Naive thymus-derived CD4-positive, alpha-beta T cell (primary cell): Measurements from ENCODE around the gene TSTD2. TPM values are rescaled to one million over a fixed set of nuclear protein-coding genes. Genes with fewer than 3 reads are reported as not detected.

Experiments
- ATAC-seq: fragments of 150-1000 bp; cut with Tn5 transposase; 2 replicates; pipeline ENCODE4 v1.10.0; 2021; ENCODE audit warnings: mild to moderate bottlenecking, moderate library complexity
- CTCF ChIA-PET: fragments of 350-600 bp; sonication (Branson Sonifier 250); formaldehyde crosslinking; loops from one replicate; lab custom pipeline; 2021; ENCODE audit warnings: antibody characterized with exemption; lab: Charles Lee
- POLR2A ChIA-PET: fragments of 350-600 bp; sonication (Branson Sonifier 250); formaldehyde crosslinking; loops from one replicate; lab custom pipeline; 2021; ENCODE audit warnings: antibody characterized with exemption, inconsistent platforms; lab: Charles Lee
- DNase-seq, 9 donors: peaks; one replicate each; pipeline versions ENCODE4 v3.0.0 to v3.0.0-alpha.2; 2020 to 2022; ENCODE audit warnings: mixed read lengths in 1 of 9
- H3K27ac ChIP-seq: one replicate; pipeline ENCODE4 v1.7.0; 2013; ENCODE audit warnings: mild to moderate bottlenecking, low read depth, low read length, moderate library complexity
- H3K27me3 ChIP-seq, 2 donors: one replicate each; pipeline ENCODE4 v1.7.0; 2013; ENCODE audit warnings: low read length in 2 of 2, mild to moderate bottlenecking in 2 of 2, moderate library complexity in 2 of 2; ENCODE audit not compliant: control insufficient read depth in 2 of 2, insufficient read depth in 2 of 2
- H3K36me3 ChIP-seq, 3 experiments: 1 replicate in 2 of 3; 2 replicates in 1 of 3; pipeline ENCODE4 v1.7.0; 2013; ENCODE audit warnings: low read length in 3 of 3, mild to moderate bottlenecking in 3 of 3, moderate library complexity in 1 of 3; ENCODE audit not compliant: insufficient read depth in 3 of 3, control insufficient read depth in 2 of 3
- H3K4me1 ChIP-seq, 2 donors: one replicate each; pipeline ENCODE4 v1.7.0; 2013; ENCODE audit warnings: low read length in 2 of 2, mild to moderate bottlenecking in 2 of 2, moderate library complexity in 1 of 2; ENCODE audit not compliant: control insufficient read depth in 2 of 2, insufficient read depth in 2 of 2
- H3K4me3 ChIP-seq: 2 replicates; pipeline ENCODE4 v1.7.0; 2013; ENCODE audit warnings: mild to moderate bottlenecking, low read length
- H3K9me3 ChIP-seq, 3 experiments: 1 replicate in 2 of 3; 2 replicates in 1 of 3; pipeline ENCODE4 v1.7.0; 2013; ENCODE audit warnings: low read length in 3 of 3; ENCODE audit not compliant: control insufficient read depth in 2 of 3
- H3K27ac Mint-ChIP-seq, 9 donors: one replicate each; pipeline ENCODE4 v1.8.0; 2020 to 2022; ENCODE audit warnings: mixed read lengths in 9 of 9, mild to moderate bottlenecking in 8 of 9, moderate library complexity in 5 of 9, inconsistent platforms in 2 of 9
- H3K27me3 Mint-ChIP-seq, 5 donors: one replicate each; pipeline ENCODE4 v1.8.0; 2021 to 2022; ENCODE audit warnings: mixed read lengths in 5 of 5, mild to moderate bottlenecking in 1 of 5
- H3K36me3 Mint-ChIP-seq, 5 donors: one replicate each; pipeline ENCODE4 v1.8.0; 2020 to 2022; ENCODE audit warnings: mixed read lengths in 5 of 5, mild to moderate bottlenecking in 3 of 5, inconsistent platforms in 1 of 5
- H3K4me1 Mint-ChIP-seq, 7 donors: one replicate each; pipeline ENCODE4 v1.8.0; 2020 to 2022; ENCODE audit warnings: mixed read lengths in 7 of 7, mild to moderate bottlenecking in 3 of 7, inconsistent platforms in 1 of 7
- H3K4me3 Mint-ChIP-seq, 10 donors: one replicate each; pipeline ENCODE4 v1.8.0; 2020 to 2022; ENCODE audit warnings: mild to moderate bottlenecking in 10 of 10, mixed read lengths in 10 of 10, moderate library complexity in 6 of 10, inconsistent platforms in 2 of 10
- H3K9me3 Mint-ChIP-seq, 11 donors: one replicate each; pipeline ENCODE4 v1.8.0; 2020 to 2022; ENCODE audit warnings: mixed read lengths in 11 of 11, mild to moderate bottlenecking in 4 of 11, inconsistent platforms in 1 of 11, moderate library complexity in 1 of 11
- intact Hi-C, 2 donors: fragments of 100-400 bp; cut with micrococcal nuclease; formaldehyde crosslinking; loops; one replicate each; pipeline ENCODE4 v1.15.1; 2023
- polyA plus RNA-seq, 2 donors: library from polyadenylated mRNA; unstranded; fragments of 300-500 nt; fragmentation: Illumina TruSeq; gene quantifications; one replicate each; pipeline ENCODE4 v1.2.3, GENCODE V29; 2021
- total RNA-seq, 6 experiments: library from RNA in 5 of 6; stranded (reverse) in 5 of 6; gene quantifications; 1 replicate in 5 of 6; 2 replicates in 1 of 6; pipeline ENCODE4 v1.2.3 and lab custom pipeline; 2021 to 2026

Gene TSTD2
- total and polyA plus RNA-seq, 7 experiments from 2014 or later, result 9.8 to 23.3 (median 16.3) TPM

DNA sequence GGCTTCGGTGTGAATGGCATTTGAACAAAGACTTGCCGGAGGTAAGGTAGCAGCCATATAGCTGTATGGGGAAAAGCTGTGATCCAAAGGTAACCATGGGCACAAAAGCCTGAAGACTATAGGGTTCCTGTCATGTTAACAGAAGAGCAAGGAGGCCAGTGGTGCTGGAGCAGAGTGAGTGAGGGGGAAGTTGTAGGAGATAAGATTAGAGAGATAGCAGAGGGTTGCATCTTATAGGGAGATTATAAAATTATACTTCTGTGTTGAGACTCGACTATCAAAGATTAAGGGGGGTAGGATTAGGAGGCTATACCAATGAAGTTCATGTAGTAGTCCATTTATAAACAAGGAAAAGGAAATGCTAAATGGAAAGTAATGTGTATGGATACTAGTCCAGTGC lies 3.7 kb upstream of the TSTD2 start:
- peaks cover 0 to 4% (median 0%) of the 10 kb centered on the region in 11 donors for H3K9me3 Mint-ChIP-seq
- H3K27me3 Mint-ChIP-seq, result no peaks in the 10 kb centered on the region
- no peak overlapping the region for H3K4me3 ChIP-seq
- CTCF ChIA-PET, result interaction anchor here (1.1 kb wide), 1 partner anchor 38 kb away, joined by 3 read pairs; no protein-coding TSS in a partner anchor
- peaks cover 0 to 16% (median 0%) of the 10 kb centered on the region in 5 donors for H3K36me3 Mint-ChIP-seq
- no peaks in the 10 kb centered on the region for H3K27me3 ChIP-seq
- peak overlapping the region; percentile 26 to 86 (median 55) for H3K4me3 Mint-ChIP-seq
- H3K9me3 ChIP-seq, result no peaks in the 10 kb centered on the region
- peaks cover 41 to 47% of the 10 kb centered on the region in 2 donors for H3K4me1 ChIP-seq
- no peak overlapping the region for H3K27ac ChIP-seq
- intact Hi-C loops, result no loop called here
- peak overlapping the region in 3 of 9 donors; percentile 4 to 16 (median 12) for H3K27ac Mint-ChIP-seq
- H3K4me1 Mint-ChIP-seq, result peaks cover 47 to 83% (median 69%) of the 10 kb centered on the region in 7 donors
- no peak for DNase-seq
- POLR2A ChIA-PET, result interaction anchor here (1.1 kb wide), 1 partner anchor 9 kb away, joined by 4 read pairs; no protein-coding TSS in a partner anchor
- peaks cover 0 to 17% (median 0%) of the 10 kb centered on the region in 3 experiments for H3K36me3 ChIP-seq
- no peak for ATAC-seq

GRCh38 chr9:97635026-97635425 lies 1.9 kb upstream of the TSTD2 start:
- H3K36me3 ChIP-seq, result peaks cover 0 to 6% (median 0%) of the 10 kb centered on the region in 3 experiments
- H3K27me3 ChIP-seq, result no peaks in the 10 kb centered on the region
- H3K4me1 ChIP-seq, result peaks cover 44 to 51% of the 10 kb centered on the region in 2 donors
- peak overlapping the region; percentile 78 for H3K4me3 ChIP-seq
- DNase-seq (no peak), ATAC-seq (no peak)
- no peaks in the 10 kb centered on the region for H3K27me3 Mint-ChIP-seq
- H3K36me3 Mint-ChIP-seq, result peaks cover 0 to 8% (median 0%) of the 10 kb centered on the region in 5 donors
- H3K27ac Mint-ChIP-seq, result peak overlapping the region in 7 of 9 donors; percentile 98 to 100 (median 99)
- H3K9me3 ChIP-seq, result no peaks in the 10 kb centered on the region
- CTCF ChIA-PET, result interaction anchor here (1.0 kb wide), 1 partner anchor 14 kb away, joined by 3 read pairs; no protein-coding TSS in a partner anchor
- H3K4me3 Mint-ChIP-seq, result peak overlapping the region; percentile 86 to 100 (median 96)
- intact Hi-C loops, result no loop called here
- H3K4me1 Mint-ChIP-seq, result peaks cover 44 to 86% (median 71%) of the 10 kb centered on the region in 7 donors
- POLR2A ChIA-PET, result interaction anchor here (0.5 kb wide), 1 partner anchor 270 kb away, joined by 3 read pairs; no protein-coding TSS in a partner anchor
- peaks cover 0 to 4% (median 0%) of the 10 kb centered on the region in 11 donors for H3K9me3 Mint-ChIP-seq
- H3K27ac ChIP-seq, result peak overlapping the region; percentile 88

- peaks cover 0 to 6% (median 0%) of the 10 kb centered on the region in 3 experiments for H3K36me3 ChIP-seq
- intact Hi-C loops, result loop anchor here (1.0 to 5.0 kb wide), 22 partner anchors 17 to 1215 kb away; partner anchors contain the start of genes TRMO (in 2 of the 2), XPA (in 2 of the 2), ZNF510 (in 2 of the 2) and ZNF782 (in 2 of the 2)
- H3K4me3 ChIP-seq, result peak overlapping the region; percentile 78
- ATAC-seq, result no peak
- Mint-ChIP-seq H3K27me3 (no peaks in the 10 kb centered on the region), H3K4me3 (peak overlapping the region; percentile 86 to 100 (median 96)), H3K27ac (peak overlapping the region; percentile 98 to 100 (median 99)), H3K9me3 (peaks cover 0 to 4% (median 0%) of the 10 kb centered on the region in 11 donors), H3K36me3 (peaks cover 0 to 8% (median 0%) of the 10 kb centered on the region in 5 donors), H3K4me1 (peaks cover 40 to 85% (median 70%) of the 10 kb centered on the region in 7 donors)
- ChIA-PET POLR2A (interaction anchor here (0.5 to 2.7 kb wide), 18 partner anchors 8 to 1117 kb away, joined by 3 to 19 read pairs (median 4); partner anchors contain the start of genes NANS, TBC1D2, TDRD7 and XPA), CTCF (interaction anchor here (1.0 to 2.5 kb wide), 3 partner anchors 15 to 287 kb away, joined by 3 to 13 read pairs (median 6); no protein-coding TSS in a partner anchor)
- H3K9me3 ChIP-seq, result no peaks in the 10 kb centered on the region
- H3K27ac ChIP-seq, result peak overlapping the region; percentile 88
- peaks cover 44 to 51% of the 10 kb centered on the region in 2 donors for H3K4me1 ChIP-seq
- no peaks in the 10 kb centered on the region for H3K27me3 ChIP-seq
- DNase-seq, result peak in 3 of 9 donors; percentile 20 to 46 (median 30)
Observed at GRCh38 chr9:97633859-97634490, 807 bp upstream of the TSTD2 start.

DNA sequence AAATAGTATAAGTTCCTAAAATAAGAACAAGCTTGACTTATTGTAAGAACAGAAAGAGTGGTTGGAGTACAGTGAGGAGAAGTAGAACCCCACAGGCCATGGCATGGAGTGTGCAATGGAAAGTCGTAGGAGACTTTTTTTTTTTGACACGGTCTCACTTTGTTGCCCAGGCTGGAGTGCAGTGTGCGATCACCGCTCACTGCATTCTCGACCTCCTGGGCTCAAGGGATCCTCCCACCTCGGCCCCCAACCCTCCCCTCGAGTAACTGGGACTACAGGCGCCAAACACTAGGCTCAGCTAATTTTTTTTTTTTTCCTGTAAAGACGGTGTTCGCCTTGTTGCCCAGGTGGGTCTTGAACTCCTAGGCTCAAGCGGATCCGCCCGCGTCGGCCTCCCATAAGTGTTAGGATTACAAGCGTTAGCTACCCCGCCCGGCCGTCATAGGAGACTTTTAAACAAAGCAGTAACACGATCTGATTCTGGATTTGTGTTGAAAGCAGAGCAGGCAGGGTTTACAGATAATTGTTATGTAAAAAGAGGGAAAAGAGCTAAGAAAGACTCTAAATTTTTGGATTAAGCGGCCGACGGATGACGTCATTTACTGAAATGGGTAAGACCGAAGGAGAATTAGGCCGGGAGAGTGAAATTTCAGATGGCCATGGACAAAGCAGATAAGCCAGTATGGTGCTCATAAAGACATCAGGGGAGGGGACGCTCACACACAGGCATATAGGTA lies 752 bp downstream of the TSTD2 start:
- intact Hi-C loops, result loop anchor here (2.0 to 5.0 kb wide), 11 partner anchors 18 to 1214 kb away; partner anchors contain the start of genes ZNF510 (in 2 of the 2), ANKS6 (in 1 of the 2), ANP32B (in 1 of the 2) and NANS (in 1 of the 2)
- H3K27ac ChIP-seq, result peak overlapping the region; percentile 88
- peaks cover 0 to 6% (median 0%) of the 10 kb centered on the region in 3 experiments for H3K36me3 ChIP-seq
- no peaks in the 10 kb centered on the region for H3K27me3 ChIP-seq
- H3K4me3 ChIP-seq, result peak overlapping the region; percentile 78
- Mint-ChIP-seq H3K27me3 (no peaks in the 10 kb centered on the region), H3K27ac (peak overlapping the region; percentile 98 to 100 (median 99)), H3K36me3 (peaks cover 0 to 8% (median 0%) of the 10 kb centered on the region in 5 donors), H3K4me1 (peaks cover 37 to 82% (median 65%) of the 10 kb centered on the region in 7 donors), H3K4me3 (peak overlapping the region; percentile 86 to 100 (median 96)), H3K9me3 (peaks cover 0 to 4% (median 0%) of the 10 kb centered on the region in 11 donors)
- ATAC-seq (no peak), DNase-seq (peak in 4 of 9 donors; percentile 1 to 32 (median 14))
- POLR2A ChIA-PET, result interaction anchor here (0.6 to 2.7 kb wide), 15 partner anchors 14 to 778 kb away, joined by 3 to 19 read pairs (median 5); partner anchors contain the start of genes NANS, TBC1D2, TDRD7 and TRMO
- no peaks in the 10 kb centered on the region for H3K9me3 ChIP-seq
- CTCF ChIA-PET, result interaction anchor here (1.2 to 2.5 kb wide), 4 partner anchors 17 to 289 kb away, joined by 3 to 13 read pairs (median 7); no protein-coding TSS in a partner anchor
- peaks cover 31 to 38% of the 10 kb centered on the region in 2 donors for H3K4me1 ChIP-seq

DNA sequence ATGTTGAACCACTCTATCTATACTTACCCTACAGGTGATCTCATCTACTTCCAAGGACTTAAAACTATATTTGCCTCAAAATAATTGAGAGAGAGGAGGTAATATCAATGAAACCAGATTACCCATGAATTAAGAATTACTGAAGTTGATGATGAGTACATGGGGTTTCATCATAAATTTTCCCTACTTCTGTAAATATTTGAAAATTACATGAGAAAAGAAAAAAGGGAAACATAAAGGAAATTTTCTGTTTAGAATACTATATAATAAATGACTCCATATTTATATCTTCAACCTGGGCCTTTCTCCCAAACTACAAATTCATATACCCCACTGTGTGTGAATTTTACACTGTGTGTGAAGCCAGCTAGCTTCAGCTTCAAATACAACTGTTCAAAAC lies 2.6 kb downstream of the TSTD2 start:
- Mint-ChIP-seq H3K36me3 (peaks cover 0 to 5% (median 4%) of the 10 kb centered on the region in 5 donors), H3K4me3 (no peak overlapping the region), H3K27me3 (no peaks in the 10 kb centered on the region), H3K27ac (no peak overlapping the region), H3K4me1 (peaks cover 25 to 70% (median 54%) of the 10 kb centered on the region in 7 donors), H3K9me3 (peaks cover 0 to 2% (median 0%) of the 10 kb centered on the region in 11 donors)
- intact Hi-C loops, result loop anchor here (5.0 kb wide), 5 partner anchors 172 to 1167 kb away; partner anchors contain the start of genes ZNF510 (in 2 of the 2) and ANKS6 (in 1 of the 2)
- ChIA-PET CTCF (no interaction called here), POLR2A (no interaction called here)
- no peaks in the 10 kb centered on the region for H3K9me3 ChIP-seq
- peaks cover 19 to 23% of the 10 kb centered on the region in 2 donors for H3K4me1 ChIP-seq
- peaks cover 3 to 11% (median 4%) of the 10 kb centered on the region in 3 experiments for H3K36me3 ChIP-seq
- no peaks in the 10 kb centered on the region for H3K27me3 ChIP-seq
- no peak overlapping the region for H3K27ac ChIP-seq
- DNase-seq, result no peak
- no peak for ATAC-seq
- H3K4me3 ChIP-seq, result no peak overlapping the region
